ENCODE results near the gene FAM241A.

GRCh38 chr4:112141366-112142138, 3.7 kb upstream of the FAM241A start:
- no peak for TF ChIP-seq POLR2A (IDR thresholded peaks at IDR 0.05; ENCODE audit: insufficient read depth in 1 of 2, low read depth in 2 of 2, low read length in 2 of 2)
- TF ChIP-seq, protein P1, sequence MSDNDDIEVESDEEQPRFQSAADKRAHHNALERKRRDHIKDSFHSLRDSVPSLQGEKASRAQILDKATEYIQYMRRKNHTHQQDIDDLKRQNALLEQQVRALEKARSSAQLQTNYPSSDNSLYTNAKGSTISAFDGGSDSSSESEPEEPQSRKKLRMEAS (IDR thresholded peaks at IDR 0.05): no peak
- TF ChIP-seq POLR2AphosphoS5 (IDR thresholded peaks at IDR 0.05; ENCODE audit: low read depth, low read length): no peak
- no peak for TF ChIP-seq ZNF580 (CRISPR knock-in tag; IDR thresholded peaks at IDR 0.05; ENCODE audit: borderline replicate concordance, low read depth)
- TF ChIP-seq ZNF558 (CRISPR knock-in tag; IDR thresholded peaks at IDR 0.05; ENCODE audit: borderline replicate concordance): no peak
- TF ChIP-seq, protein P2, sequence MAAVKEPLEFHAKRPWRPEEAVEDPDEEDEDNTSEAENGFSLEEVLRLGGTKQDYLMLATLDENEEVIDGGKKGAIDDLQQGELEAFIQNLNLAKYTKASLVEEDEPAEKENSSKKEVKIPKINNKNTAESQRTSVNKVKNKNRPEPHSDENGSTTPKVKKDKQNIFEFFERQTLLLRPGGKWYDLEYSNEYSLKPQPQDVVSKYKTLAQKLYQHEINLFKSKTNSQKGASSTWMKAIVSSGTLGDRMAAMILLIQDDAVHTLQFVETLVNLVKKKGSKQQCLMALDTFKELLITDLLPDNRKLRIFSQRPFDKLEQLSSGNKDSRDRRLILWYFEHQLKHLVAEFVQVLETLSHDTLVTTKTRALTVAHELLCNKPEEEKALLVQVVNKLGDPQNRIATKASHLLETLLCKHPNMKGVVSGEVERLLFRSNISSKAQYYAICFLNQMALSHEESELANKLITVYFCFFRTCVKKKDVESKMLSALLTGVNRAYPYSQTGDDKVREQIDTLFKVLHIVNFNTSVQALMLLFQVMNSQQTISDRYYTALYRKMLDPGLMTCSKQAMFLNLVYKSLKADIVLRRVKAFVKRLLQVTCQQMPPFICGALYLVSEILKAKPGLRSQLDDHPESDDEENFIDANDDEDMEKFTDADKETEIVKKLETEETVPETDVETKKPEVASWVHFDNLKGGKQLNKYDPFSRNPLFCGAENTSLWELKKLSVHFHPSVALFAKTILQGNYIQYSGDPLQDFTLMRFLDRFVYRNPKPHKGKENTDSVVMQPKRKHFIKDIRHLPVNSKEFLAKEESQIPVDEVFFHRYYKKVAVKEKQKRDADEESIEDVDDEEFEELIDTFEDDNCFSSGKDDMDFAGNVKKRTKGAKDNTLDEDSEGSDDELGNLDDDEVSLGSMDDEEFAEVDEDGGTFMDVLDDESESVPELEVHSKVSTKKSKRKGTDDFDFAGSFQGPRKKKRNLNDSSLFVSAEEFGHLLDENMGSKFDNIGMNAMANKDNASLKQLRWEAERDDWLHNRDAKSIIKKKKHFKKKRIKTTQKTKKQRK (IDR thresholded peaks at IDR 0.05; ENCODE audit: low read length): no peak
- TF ChIP-seq, protein P3, sequence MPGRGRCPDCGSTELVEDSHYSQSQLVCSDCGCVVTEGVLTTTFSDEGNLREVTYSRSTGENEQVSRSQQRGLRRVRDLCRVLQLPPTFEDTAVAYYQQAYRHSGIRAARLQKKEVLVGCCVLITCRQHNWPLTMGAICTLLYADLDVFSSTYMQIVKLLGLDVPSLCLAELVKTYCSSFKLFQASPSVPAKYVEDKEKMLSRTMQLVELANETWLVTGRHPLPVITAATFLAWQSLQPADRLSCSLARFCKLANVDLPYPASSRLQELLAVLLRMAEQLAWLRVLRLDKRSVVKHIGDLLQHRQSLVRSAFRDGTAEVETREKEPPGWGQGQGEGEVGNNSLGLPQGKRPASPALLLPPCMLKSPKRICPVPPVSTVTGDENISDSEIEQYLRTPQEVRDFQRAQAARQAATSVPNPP (CRISPR knock-in tag; IDR thresholded peaks at IDR 0.05): no peak
- TF ChIP-seq, protein P4, sequence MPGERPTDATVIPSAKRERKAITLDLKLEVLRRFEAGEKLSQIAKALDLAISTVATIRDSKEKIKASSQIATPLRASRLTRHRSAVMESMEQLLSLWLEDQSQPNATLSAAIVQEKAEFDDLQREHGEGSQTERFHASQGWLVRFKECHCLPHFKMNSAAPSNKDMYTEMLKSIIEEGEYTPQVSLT (CRISPR knock-in tag; IDR thresholded peaks at IDR 0.05; ENCODE audit: borderline replicate concordance, low read depth): no peak
- no peak for TF ChIP-seq KLF9 (CRISPR knock-in tag; IDR thresholded peaks at IDR 0.05; ENCODE audit: low read depth)
- TF ChIP-seq, protein P5, sequence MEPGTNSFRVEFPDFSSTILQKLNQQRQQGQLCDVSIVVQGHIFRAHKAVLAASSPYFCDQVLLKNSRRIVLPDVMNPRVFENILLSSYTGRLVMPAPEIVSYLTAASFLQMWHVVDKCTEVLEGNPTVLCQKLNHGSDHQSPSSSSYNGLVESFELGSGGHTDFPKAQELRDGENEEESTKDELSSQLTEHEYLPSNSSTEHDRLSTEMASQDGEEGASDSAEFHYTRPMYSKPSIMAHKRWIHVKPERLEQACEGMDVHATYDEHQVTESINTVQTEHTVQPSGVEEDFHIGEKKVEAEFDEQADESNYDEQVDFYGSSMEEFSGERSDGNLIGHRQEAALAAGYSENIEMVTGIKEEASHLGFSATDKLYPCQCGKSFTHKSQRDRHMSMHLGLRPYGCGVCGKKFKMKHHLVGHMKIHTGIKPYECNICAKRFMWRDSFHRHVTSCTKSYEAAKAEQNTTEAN (CRISPR knock-in tag; conservative IDR thresholded peaks at IDR 0.05): no peak
- no peak for TF ChIP-seq CREM (IDR thresholded peaks at IDR 0.05)
- TF ChIP-seq CREM (CRISPR knock-in tag; IDR thresholded peaks at IDR 0.05): no peak
- no peak for TF ChIP-seq CREB1 (IDR thresholded peaks at IDR 0.05)
- TF ChIP-seq CREB1 (CRISPR knock-in tag; IDR thresholded peaks at IDR 0.05): no peak

All from HepG2 (cell line).